ENCODE measurements around the gene ASPM. TPM values are rescaled to one million over a fixed set of nuclear protein-coding genes. Genes with fewer than 3 reads are reported as not detected.

The ASPM gene
- total RNA-seq, 6 donors from 2014 or later = under 0.01 to 2.7 (median 1.1) TPM

DNA sequence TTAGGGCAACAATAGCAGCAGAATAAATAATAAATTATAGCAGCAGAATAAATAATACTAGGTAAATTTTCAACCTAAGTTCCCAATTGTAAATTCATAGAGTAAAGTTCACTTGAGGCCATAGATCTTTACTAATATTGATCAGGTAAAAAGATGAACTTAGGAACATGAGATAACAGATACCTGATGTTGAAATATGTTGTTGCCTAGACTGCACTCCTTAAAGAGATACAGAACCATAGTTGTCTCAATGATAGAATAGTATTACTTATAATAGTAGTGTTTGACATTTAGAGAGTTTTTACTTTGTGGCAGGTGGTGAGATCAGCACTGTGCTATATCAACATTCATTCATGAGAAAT is 79.0 kb downstream of the ASPM start:
- ATAC-seq (ENCODE audit: low FRiP score in 2 of 2) = no peak
- Histone ChIP-seq H3K36me3 (no peaks in the 10 kb centered on the region), H3K4me3 (no peak overlapping the region), H3K9me3 (no peaks in the 10 kb centered on the region), H3K4me1 (no peaks in the 10 kb centered on the region), H3K27ac (no peak overlapping the region), H3K27me3 (no peaks in the 10 kb centered on the region)
- DNase-seq = no peak
- TF ChIP-seq, protein P1, sequence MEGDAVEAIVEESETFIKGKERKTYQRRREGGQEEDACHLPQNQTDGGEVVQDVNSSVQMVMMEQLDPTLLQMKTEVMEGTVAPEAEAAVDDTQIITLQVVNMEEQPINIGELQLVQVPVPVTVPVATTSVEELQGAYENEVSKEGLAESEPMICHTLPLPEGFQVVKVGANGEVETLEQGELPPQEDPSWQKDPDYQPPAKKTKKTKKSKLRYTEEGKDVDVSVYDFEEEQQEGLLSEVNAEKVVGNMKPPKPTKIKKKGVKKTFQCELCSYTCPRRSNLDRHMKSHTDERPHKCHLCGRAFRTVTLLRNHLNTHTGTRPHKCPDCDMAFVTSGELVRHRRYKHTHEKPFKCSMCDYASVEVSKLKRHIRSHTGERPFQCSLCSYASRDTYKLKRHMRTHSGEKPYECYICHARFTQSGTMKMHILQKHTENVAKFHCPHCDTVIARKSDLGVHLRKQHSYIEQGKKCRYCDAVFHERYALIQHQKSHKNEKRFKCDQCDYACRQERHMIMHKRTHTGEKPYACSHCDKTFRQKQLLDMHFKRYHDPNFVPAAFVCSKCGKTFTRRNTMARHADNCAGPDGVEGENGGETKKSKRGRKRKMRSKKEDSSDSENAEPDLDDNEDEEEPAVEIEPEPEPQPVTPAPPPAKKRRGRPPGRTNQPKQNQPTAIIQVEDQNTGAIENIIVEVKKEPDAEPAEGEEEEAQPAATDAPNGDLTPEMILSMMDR (IDR thresholded peaks at IDR 0.05) = no peak
- no peak for TF ChIP-seq POLR2A (IDR thresholded peaks at IDR 0.05)
- TF ChIP-seq POLR2AphosphoS5 (IDR thresholded peaks at IDR 0.05) = no peak
- TF ChIP-seq EP300 (IDR thresholded peaks at IDR 0.05) = no peak

DNA sequence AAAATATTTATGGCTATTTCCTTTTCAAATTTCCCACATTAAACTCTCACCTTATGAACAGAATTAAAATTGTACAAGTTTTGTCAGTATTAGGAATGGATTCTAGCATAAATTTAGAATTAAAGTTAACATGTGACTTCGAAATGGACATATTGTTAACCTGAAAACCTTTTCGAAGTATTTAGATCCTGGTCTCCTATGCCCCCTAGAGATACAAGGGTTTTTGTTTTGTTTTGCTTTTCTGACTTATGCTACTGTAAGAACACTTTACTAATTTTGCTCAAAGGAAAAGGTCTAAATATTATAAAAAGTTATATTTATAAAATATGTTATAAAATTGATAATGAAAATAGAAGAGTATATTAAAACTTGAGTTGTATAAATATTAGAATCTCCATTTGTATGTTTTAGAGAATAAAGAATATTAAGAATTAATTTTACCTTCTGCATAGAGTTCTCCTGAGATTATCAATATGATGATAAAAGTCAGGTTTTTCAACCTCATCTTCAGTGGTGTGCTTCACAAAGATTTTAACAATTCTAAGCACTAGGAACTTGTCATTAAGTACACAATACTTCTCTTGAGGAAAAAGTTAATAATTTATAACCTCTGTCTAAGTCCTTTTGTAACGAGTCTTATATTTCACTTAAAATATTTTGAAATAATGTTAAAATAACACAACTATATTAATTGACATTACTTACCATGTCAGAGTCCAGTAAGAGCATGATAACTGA is 79.6 kb downstream of the ASPM start, which contains the start of gene F13B:
F13B (minus strand) TSS at position 542 of the 738 bp plus-strand sequence; CDS start at position 505, 37 bp downstream.
- no peak for DNase-seq
- no peak within 1 kb of the TSS for H3K4me3 ChIP-seq
- no peaks in the 10 kb centered on the region for H3K9me3 ChIP-seq
- H3K36me3 ChIP-seq = no peaks in the 10 kb centered on the region
- WGBS, 2 donors = 70 to 76% methylated on average over 3 of the region's 3 CpGs
- no peak within 1 kb of the TSS for H3K27ac ChIP-seq
- H3K27me3 ChIP-seq = no peaks in the 10 kb centered on the region
- no peak for ATAC-seq (ENCODE audit: low FRiP score in 2 of 2)
- H3K4me1 ChIP-seq = no peaks in the 10 kb centered on the region
- TF ChIP-seq POLR2A (IDR thresholded peaks at IDR 0.05) = no peak
- TF ChIP-seq, protein P1 (IDR thresholded peaks at IDR 0.05) = no peak
- no peak for TF ChIP-seq POLR2AphosphoS5 (IDR thresholded peaks at IDR 0.05)
- no peak for TF ChIP-seq EP300 (IDR thresholded peaks at IDR 0.05)

DNA sequence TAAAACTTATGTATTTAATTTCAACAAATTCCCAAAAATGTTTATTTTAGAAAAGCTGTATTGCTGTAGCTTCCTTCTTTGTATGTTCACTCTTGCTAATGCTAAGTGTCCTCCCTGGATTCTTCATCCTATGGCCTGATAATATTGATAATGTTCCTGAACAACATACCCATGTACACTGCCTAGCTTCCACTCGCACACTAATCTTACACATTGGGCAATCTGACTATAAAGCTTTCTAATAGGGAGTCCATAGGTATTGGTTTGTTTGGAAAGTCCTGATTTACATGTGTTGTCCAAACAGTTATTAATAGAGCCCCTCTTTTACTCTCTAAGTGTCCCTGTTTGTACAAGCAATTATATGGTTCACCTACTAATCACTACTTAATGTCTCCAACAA is 80.2 kb downstream of the ASPM start:
- DNase-seq (no peak), ATAC-seq (ENCODE audit: low FRiP score in 2 of 2) (no peak)
- 98 to 100% methylated on average over 1 of the region's 1 CpG for WGBS, 2 donors
- no peaks in the 10 kb centered on the region for H3K36me3 ChIP-seq
- no peak overlapping the region for H3K4me3 ChIP-seq
- H3K9me3 ChIP-seq = no peaks in the 10 kb centered on the region
- H3K27me3 ChIP-seq = no peaks in the 10 kb centered on the region
- TF ChIP-seq, protein P1 (IDR thresholded peaks at IDR 0.05) = no peak
- TF ChIP-seq POLR2AphosphoS5 (IDR thresholded peaks at IDR 0.05) (no peak), EP300 (IDR thresholded peaks at IDR 0.05) (no peak), POLR2A (IDR thresholded peaks at IDR 0.05) (no peak)
- no peaks in the 10 kb centered on the region for H3K4me1 ChIP-seq
- H3K27ac ChIP-seq = no peak overlapping the region

DNA sequence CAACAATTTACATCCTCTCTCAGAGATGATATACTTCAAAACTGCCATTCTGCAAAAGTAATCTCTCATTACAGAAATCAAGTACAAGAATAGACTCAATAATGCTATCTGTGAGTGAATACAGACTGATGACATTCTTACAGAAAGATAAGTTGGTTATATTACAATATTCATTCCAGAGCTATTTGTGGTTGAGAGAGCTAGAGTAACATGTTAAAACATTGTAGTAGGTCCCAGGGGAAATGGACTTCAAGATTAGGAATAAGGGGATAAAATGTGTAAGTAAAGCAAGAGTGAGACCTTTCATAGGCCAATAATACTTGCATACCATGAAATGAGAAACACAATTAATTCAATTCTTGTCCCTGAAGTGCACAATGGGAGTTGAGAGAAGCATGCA is 80.9 kb downstream of the ASPM start:
- no peak for DNase-seq
- Histone ChIP-seq H3K27ac (no peak overlapping the region), H3K27me3 (no peaks in the 10 kb centered on the region), H3K4me3 (no peak overlapping the region), H3K9me3 (no peaks in the 10 kb centered on the region), H3K4me1 (no peaks in the 10 kb centered on the region), H3K36me3 (no peaks in the 10 kb centered on the region)
- no peak for ATAC-seq (ENCODE audit: low FRiP score in 2 of 2)
- TF ChIP-seq POLR2AphosphoS5 (IDR thresholded peaks at IDR 0.05) (no peak), EP300 (IDR thresholded peaks at IDR 0.05) (no peak), POLR2A (IDR thresholded peaks at IDR 0.05) (no peak)
- TF ChIP-seq, protein P1 (IDR thresholded peaks at IDR 0.05) = no peak

DNA sequence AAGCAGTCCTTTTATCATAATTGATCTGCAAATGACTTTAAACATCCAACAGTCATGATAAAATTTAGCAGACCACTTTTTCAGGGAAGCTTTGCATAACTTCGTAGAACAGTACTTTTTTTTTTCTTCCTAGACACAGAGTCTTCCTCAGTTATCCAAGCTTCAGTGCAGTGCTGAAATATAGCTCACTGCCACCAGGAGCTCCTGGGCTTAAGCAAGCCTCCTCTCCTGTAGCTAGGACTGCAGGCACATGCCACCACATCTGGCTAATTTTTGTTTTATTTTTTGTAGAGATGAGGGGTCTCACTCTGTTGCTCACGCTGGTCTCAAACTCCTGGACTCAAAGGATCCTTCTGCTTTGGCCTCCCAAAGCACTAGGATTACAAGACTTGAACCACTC is 83.3 kb downstream of the ASPM start:
- no peaks in the 10 kb centered on the region for H3K4me1 ChIP-seq
- no peaks in the 10 kb centered on the region for H3K27me3 ChIP-seq
- no peaks in the 10 kb centered on the region for H3K36me3 ChIP-seq
- no peak overlapping the region for H3K27ac ChIP-seq
- TF ChIP-seq, protein P1 (IDR thresholded peaks at IDR 0.05) = no peak
- TF ChIP-seq POLR2AphosphoS5 (IDR thresholded peaks at IDR 0.05) (no peak), POLR2A (IDR thresholded peaks at IDR 0.05) (no peak), EP300 (IDR thresholded peaks at IDR 0.05) (no peak)
- ATAC-seq (ENCODE audit: low FRiP score in 2 of 2) (no peak), DNase-seq (no peak)
- WGBS, 2 donors = 77 to 78% methylated on average over 2 of the region's 2 CpGs
- H3K9me3 ChIP-seq = no peaks in the 10 kb centered on the region
- H3K4me3 ChIP-seq = no peak overlapping the region
